H7 (cell line): ENCODE data around the gene PGBD2. TPM values are rescaled to one million over a fixed set of nuclear protein-coding genes. Genes with fewer than 3 reads are reported as not detected.
"Not testable (repeated sequence)": the region's sequence is repeated elsewhere in the genome, so short reads cannot be mapped to it uniquely, and the experiment has no call there.

Experiments
- DNase-seq: peaks from one replicate; pipeline ENCODE4 v3.0.0; 2012
- H3K27me3 ChIP-seq: 2 replicates; pipeline ENCODE4 v1.6.0; 2011; ENCODE audit warnings: mild to moderate bottlenecking, low read length; ENCODE audit not compliant: control insufficient read depth, insufficient read depth
- H3K36me3 ChIP-seq: replicated peaks from 2 replicates; pipeline ENCODE4 v1.5.1; 2011; ENCODE audit warnings: low read length; ENCODE audit not compliant: control insufficient read depth, insufficient read depth
- H3K4me3 ChIP-seq: 2 replicates; pipeline ENCODE4 v1.5.1; 2011; ENCODE audit warnings: low read depth, mild to moderate bottlenecking, control low read depth, low read length, moderate library complexity; ENCODE audit not compliant: insufficient read depth
- total RNA-seq: library from RNA; depleted of rRNA; stranded (reverse); fragments of >200 nt; shearing (Covaris generic); gene quantifications from 2 replicates; pipeline ENCODE4 v1.2.3, GENCODE V29; 2014

PGBD2 gene
- total RNA-seq, 1 experiment from 2014 or later: 3.6 TPM

DNA sequence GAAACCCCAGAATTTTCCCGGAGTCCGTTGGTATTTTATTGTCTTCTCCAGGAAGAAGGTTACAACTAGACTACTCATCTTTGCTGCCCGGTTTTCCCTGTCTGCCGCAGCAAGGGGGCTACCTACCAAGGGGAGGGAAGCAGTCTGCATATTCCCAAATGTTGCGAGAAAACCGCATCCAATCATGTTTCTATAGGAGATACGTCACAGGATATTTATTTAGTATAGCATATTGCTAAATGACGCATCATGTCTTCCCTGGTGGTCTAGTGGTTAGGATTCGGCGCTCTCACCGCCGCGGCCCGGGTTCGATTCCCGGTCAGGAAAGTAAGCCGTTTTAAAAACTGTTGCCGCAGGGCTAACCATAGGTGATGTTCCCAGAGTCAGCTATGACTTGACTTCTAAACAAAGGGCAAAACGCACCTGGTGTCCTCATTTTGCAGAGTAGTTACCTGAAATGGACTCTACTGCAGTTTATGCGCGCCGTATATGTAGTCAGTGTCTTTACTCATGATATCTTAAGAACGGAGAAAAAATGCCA is 32.0 kb upstream of the PGBD2 start:
- Histone ChIP-seq H3K36me3 (no peaks in the 10 kb centered on the region), H3K27me3 (no peaks in the 10 kb centered on the region), H3K4me3 (peak overlapping the region; percentile 94)
- DNase-seq: peak; percentile 70

DNA sequence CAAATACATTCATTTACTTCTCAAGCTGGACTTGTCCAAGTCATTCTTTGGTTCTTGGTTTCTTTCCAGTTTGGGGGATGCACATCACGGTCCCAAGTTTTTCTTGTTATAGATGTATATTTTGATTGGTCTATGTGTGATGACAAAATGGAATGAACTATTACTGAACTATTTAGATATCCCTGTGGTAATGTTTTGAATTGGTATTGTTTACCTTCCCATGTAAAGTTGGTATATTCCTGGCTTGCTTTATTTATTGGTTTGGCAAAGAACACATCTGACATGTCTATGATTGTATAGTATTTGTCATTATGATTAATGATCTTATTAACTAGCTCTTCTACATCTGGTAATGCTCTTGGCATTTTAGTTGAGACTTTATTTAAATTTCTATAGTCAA is 24.8 kb upstream of the PGBD2 start:
- Histone ChIP-seq H3K4me3 (no peak overlapping the region), H3K36me3 (no peaks in the 10 kb centered on the region), H3K27me3 (no peaks in the 10 kb centered on the region)
- no peak for DNase-seq

DNA sequence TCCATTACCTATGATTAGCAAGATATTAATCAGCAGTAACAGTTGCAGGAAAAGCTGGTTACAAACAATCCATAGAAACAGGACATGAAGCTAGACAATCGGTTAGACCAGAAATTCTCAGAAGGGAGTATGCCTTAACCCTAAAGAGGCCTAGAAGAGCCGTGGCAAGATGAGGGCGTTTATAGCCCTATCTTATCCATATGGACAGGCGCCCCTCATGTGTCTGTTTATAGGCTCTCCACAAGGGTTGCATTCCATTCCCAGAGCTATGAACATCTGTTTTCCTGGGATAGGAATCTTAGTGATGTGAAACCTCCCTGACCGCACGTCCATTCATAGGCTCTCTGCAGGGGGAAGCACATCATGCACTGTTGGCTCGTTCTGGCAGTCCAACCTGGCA is 23.6 kb upstream of the PGBD2 start:
- not testable (repeated sequence) for H3K4me3 ChIP-seq, DNase-seq, H3K36me3 ChIP-seq, H3K27me3 ChIP-seq

DNA sequence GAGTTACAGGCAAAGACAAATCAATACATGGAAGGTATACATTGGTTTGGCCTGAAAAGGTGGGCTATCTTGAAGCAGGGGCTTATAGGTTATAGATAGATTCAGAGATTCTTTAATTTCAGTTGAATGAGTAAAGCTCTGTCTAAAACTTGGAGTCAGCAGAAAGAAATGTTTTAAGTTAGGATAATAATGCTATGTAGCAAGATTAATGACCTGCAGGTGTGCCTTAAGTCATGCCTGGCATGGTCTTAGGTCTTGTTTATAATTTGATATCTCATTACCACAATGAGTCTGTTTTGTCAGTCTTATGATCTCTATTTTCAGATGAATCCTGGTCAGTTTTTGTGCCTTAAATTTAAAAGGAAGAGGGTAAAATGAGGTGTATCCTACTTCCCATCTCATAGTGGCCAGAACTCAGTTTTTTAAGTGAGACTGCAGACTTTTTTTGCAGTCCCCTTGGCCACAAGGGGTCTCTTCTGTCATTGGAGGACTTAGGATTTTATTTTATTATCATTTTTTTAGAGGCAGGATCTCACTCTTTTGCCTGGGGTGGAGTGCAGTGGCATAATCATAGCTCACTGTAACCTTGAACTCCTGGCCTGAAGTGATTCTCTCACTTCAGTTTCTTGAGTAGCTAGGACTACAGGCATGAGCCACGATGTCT is 21.3 kb upstream of the PGBD2 start:
- Histone ChIP-seq H3K36me3 (no peaks in the 10 kb centered on the region), H3K4me3 (no peak overlapping the region), H3K27me3 (no peaks in the 10 kb centered on the region)
- peak; percentile 32 for DNase-seq

DNA sequence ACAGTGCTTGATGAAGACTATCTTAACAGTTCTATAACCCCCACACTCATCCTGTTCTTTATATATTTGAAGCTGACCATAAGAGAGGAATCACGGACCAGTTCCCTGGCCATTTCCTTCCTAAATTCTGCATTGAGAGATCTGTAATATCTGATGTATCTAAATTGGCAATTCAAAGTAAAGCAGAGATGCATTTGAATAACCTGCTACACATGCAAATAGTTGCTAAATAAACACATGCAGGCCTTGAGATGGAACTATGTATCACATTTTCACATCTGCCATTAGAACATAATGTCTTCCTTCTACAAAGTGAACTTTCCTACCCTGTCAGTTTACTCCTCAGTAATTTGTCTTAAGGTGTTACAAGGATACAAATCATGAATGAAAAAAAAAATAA is 20.4 kb upstream of the PGBD2 start:
- H3K36me3 ChIP-seq: no peaks in the 10 kb centered on the region
- DNase-seq: no peak
- H3K4me3 ChIP-seq: no peak overlapping the region
- no peaks in the 10 kb centered on the region for H3K27me3 ChIP-seq

DNA sequence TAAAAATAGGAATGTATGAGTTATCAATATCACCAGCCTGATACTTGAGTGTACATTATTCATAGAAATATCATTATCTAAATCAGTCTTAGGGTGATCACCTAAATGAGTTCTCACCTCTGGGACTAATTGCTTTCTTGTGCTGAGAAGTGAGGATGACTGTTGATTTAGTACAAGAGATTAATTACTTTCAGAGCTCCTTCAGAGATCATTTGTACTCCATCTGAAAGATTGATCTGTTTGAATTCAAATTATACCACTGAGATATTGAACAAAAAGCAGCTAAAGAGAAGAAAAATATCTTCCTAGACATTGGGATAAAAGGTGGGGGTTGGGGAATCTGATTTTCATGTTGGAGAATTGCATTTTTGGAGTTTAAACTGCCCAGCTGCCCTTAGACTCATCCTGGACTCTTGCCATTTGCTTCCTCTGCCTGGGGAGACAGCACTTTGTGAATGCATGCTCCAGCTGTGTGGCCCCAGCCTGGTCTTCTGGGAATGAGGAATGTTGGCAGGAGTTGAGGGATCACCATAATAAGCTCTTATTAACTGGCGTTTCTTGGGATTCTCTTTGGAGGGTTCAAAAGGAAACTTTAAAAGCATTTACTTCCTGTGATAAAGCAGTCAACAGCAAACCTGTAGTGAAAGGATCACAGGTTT is 19.7 kb upstream of the PGBD2 start:
- Histone ChIP-seq H3K36me3 (no peaks in the 10 kb centered on the region), H3K27me3 (no peaks in the 10 kb centered on the region), H3K4me3 (no peak overlapping the region)
- DNase-seq: peak; percentile 26

DNA sequence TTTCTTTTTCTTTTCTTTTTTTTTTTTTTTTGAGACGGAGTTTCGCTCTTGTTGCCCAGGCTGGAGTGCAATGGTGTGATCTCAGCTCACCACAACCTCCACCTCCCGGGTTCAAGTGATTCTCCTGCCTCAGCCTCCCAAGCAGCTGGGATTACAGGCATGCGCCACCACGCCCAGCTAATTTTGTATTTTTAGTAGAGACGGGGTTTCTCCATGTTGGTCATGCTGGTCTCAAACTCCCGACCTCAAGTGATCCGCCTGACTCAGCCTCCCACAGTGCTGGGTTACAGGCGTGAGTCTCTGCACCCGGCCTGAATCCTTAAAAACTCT is 16.2 kb upstream of the PGBD2 start:
- DNase-seq, H3K36me3 ChIP-seq, H3K4me3 ChIP-seq, H3K27me3 ChIP-seq: not testable (repeated sequence)

DNA sequence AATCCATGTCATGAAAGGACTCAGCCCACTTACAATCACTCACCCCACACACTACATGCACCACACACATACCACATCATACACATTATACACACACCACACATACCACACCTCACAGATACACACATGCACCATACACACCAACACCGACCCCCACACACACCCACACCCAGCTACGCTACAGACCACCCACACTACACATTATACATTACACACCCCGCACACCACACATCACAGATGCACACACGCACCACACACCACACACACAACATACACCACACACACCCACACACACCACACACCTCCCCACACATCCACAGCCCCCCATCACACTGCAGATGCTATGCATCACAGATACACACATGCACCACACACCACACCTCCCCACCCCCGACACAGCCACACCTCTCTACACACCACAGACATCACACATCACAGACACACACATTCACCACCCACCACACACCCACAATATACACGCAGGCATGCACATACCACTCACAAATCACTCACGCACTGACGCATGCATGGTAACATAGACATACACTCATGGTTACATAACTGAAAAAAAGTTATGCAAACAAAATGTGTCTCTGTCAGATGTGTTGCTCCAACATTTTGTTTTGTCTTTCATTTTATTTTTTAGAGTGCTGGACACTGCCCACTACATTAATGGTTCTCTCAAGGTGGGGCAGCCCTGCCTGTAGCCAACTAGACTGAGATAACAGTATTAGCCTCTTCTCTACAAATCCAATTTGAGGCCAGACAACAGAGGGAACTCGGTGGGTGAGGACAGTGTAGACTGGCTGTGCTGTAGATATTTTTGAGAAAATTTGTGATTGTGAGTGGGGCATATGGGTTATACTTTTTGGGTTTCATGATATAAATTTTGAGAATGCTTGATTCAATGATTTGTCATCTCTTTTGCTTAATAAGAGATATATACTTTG is 15.2 kb upstream of the PGBD2 start:
- no peaks in the 10 kb centered on the region for H3K36me3 ChIP-seq
- no peak overlapping the region for H3K4me3 ChIP-seq
- DNase-seq: no peak
- no peaks in the 10 kb centered on the region for H3K27me3 ChIP-seq

DNA sequence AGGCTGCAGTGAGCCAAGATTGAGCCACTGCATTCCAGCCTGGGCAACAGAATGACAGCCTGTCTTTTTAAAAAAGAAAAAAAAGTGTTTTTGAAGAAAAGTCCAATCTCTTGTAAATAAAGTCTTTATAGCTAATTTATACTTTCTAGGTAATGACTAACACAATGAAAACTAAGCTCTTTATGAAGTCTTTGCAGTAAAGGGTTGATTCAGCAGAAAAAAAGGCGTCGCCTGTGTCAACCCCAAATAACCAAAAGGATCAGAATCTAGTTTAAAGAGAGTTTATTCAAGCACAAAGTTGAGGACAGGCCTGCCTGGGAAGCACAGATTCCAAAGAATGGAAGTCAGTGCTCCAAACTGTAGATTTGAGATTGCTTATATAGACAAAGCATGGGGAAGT is 14.3 kb upstream of the PGBD2 start:
- H3K36me3 ChIP-seq: no peaks in the 10 kb centered on the region
- no peak for DNase-seq
- H3K27me3 ChIP-seq: no peaks in the 10 kb centered on the region
- no peak overlapping the region for H3K4me3 ChIP-seq

DNA sequence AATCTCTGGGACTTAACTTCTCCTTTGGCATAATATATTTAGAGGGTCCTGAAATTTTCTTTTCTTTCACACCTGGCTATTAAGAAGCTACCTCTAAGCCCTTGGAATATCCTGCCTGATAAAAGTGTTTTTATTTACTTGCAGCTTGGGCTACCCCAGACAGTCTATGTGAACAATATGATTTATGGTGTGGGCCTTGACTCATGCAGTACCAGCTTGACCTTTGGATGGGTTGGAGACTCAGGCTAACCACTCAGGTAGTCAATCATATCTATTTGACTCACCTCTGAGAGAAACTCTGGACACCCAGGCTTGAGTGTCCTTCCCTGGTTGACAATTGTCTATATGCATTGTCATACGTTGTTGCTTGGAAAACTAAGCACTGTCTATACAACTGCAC is 13.4 kb upstream of the PGBD2 start:
- DNase-seq: no peak
- H3K4me3 ChIP-seq: no peak overlapping the region
- no peaks in the 10 kb centered on the region for H3K27me3 ChIP-seq
- H3K36me3 ChIP-seq: no peaks in the 10 kb centered on the region

DNA sequence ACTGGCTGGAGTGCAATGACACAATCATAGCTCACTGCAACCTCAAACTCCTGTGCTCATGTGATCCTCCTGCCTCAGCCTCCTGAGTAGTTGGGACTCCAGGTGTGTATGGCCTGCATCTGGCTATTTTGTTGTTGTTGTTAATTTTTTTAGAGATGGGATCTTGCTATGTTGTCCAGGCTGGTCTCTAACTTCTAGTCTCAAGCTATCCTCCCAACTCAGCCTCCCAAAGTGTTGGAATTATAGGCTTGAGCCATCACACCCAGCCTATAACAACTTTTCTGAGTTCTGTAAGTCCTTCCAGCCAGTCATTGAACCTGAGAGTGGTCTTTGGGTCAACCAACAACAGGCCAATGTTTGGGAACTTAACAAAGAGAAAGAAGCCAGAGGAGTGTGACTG is 11.2 kb upstream of the PGBD2 start:
- no peak for DNase-seq
- Histone ChIP-seq H3K27me3 (no peaks in the 10 kb centered on the region), H3K36me3 (no peaks in the 10 kb centered on the region), H3K4me3 (no peak overlapping the region)

DNA sequence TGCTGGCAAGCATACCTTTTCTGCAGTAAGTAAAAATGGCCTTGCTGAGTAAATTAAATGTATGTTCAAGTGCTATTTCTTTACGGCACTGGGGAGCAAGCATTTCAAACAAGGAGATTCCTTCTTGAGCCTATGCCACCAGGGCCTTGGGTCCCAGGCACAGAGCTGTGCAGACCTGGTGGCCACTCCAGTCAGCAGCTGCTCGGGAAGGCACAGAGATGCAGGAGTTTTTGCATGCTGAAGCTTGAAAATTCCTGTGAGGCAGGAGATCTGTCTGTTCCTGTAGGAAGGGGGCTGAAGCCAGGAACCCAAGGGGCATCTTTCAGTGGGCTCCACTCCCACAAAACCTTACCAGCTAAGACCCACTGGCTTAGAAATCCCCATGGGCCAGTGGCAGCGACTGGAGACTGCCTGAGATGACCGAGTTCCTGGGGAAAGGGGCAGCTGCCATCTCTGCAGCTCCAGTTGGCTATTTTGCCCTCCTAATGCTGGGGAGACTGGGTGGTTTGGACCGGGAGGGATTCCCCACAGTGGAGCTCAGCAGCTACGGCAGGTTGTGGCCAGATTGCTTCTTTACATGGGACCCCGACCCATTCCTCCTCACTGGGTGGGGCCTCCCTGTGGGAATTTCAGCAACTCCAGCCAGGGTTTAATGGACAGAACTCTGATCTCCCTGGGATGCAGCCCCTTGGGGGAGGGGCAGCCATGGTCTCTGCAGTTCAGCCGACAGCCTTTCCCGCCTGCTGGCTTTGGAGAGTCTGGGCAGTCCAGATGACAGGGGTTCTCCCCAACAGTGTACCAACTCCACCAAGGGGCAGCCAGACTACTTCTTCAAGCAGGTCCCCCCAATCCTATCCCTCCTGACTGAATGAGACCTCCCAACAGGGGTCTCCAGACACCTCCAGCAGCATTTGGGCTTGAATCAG is 8.4 kb upstream of the PGBD2 start:
- no peaks in the 10 kb centered on the region; the same call in 1 of the 2 replicates for H3K27me3 ChIP-seq
- no peak overlapping the region for H3K4me3 ChIP-seq
- no peak for DNase-seq
- no peaks in the 10 kb centered on the region for H3K36me3 ChIP-seq

DNA sequence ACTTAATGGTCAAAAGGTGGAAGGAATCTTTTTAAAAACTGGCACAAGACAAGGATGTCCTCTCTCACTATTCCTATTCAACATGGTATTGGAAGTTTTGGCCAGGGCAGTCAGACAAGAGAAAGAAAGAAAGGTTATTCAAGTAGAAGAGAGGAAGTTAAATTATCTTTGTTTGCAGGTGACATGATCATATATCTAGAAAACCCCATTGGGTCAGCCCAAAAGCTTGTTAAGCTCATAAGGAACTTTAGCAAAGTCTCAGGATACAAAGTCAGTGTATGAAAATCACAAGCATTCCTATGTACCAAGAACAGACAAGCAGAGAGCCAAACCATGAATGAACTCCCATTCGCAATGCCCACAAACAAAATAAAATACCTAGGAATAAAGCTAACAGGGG is 5.4 kb upstream of the PGBD2 start:
- H3K4me3 ChIP-seq: no peak overlapping the region
- DNase-seq: no peak
- H3K27me3 ChIP-seq: no peaks in the 10 kb centered on the region; the same call in 1 of the 2 replicates
- no peaks in the 10 kb centered on the region for H3K36me3 ChIP-seq

DNA sequence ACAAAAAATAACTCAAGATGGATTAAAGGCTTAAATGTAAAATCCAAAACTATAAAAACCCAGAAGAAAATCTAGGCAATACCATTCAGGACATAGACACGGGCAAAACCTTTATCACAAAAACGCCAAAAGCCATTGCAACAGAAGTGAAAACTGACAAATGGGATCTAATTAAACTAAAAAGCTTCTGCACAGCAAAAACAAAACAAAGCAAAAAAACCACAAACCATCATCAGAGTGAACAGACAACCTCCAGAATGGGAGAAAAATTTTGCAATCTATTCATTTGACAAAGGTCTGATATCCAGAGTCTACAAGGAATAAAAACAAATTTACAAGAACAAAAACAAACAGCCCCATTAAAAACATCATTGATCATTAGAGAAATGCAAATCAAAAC is 4.5 kb upstream of the PGBD2 start:
- no peaks in the 10 kb centered on the region for H3K36me3 ChIP-seq
- H3K4me3 ChIP-seq: no peak overlapping the region
- no peak for DNase-seq
- H3K27me3 ChIP-seq: no peaks in the 10 kb centered on the region; the same call in 1 of the 2 replicates
